DOHH2 (cell line): ENCODE data around the gene TMEM258.

Source experiments
- EZH2phosphoT487 ChIP-seq: fragments of 200-600 bp; sonication (generic); IDR thresholded peaks from 2 replicates; pipeline ENCODE4 v1.6.1; 2017; ENCODE audit warnings: borderline replicate concordance, mild to moderate bottlenecking, antibody characterized with exemption, low read length, moderate library complexity, mixed read lengths
- TF ChIP-seq, protein P1 (sequence below): fragments of 200-600 bp; sonication (generic); IDR thresholded peaks from one replicate; pipeline ENCODE4 v1.5.1; 2014; ENCODE audit warnings: antibody characterized with exemption, mild to moderate bottlenecking, low read depth, low read length; ENCODE audit not compliant: poor library complexity, severe bottlenecking

DNA sequence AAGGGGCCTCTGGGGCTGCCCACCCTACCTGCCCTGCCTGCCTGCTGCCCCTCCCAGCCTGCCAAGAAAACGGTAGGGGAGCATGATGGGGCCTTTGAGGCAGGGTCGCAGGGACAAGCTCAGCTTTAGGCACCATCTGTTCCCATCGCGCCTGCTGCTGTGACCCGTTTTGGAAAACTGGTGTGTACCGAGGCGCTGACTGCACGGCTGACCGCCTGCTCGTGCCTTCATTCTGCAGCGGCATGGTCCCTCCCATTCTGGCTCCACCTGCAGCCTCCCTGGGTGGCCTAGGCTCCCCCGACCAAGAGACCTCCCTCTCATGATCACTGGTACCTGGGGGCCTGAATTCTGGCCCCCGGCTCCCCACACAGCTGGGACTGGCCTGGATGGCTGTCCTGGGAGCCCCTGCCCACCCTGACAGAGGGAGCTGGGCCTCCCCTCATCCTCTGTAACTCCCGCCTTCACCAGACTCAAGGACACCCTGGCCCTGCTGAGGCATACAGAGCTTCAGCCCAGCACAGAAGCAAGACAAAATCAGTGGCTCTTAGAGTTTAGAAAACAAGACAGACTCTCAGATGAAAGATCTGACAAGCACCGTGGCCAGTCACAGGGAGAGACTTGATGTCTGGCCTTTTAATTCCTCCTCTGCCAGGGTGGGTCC lies 46.5 kb downstream of the TMEM258 start:
- TF ChIP-seq, protein P1, sequence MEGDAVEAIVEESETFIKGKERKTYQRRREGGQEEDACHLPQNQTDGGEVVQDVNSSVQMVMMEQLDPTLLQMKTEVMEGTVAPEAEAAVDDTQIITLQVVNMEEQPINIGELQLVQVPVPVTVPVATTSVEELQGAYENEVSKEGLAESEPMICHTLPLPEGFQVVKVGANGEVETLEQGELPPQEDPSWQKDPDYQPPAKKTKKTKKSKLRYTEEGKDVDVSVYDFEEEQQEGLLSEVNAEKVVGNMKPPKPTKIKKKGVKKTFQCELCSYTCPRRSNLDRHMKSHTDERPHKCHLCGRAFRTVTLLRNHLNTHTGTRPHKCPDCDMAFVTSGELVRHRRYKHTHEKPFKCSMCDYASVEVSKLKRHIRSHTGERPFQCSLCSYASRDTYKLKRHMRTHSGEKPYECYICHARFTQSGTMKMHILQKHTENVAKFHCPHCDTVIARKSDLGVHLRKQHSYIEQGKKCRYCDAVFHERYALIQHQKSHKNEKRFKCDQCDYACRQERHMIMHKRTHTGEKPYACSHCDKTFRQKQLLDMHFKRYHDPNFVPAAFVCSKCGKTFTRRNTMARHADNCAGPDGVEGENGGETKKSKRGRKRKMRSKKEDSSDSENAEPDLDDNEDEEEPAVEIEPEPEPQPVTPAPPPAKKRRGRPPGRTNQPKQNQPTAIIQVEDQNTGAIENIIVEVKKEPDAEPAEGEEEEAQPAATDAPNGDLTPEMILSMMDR = no peak
- no peak for TF ChIP-seq EZH2phosphoT487
